HCT116 (cell line): Measurements from ENCODE around the gene ASMTL. TPM values are rescaled to one million over a fixed set of nuclear protein-coding genes. Genes with fewer than 3 reads are reported as not detected.

Source experiments
- ATAC-seq: fragments of 200-7000 bp; cut with Tn5 transposase; 2 replicates; pipeline ENCODE4 v1.9.1; 2020; ENCODE audit warnings: mild to moderate bottlenecking, moderate library complexity
- BruUV-seq: library from RNA; stranded (reverse); fragments of 400-500 nt; replicated peaks from 2 replicates; lab custom pipeline; 2021; lab: Mats Ljungman, UMichigan
- CTCF ChIA-PET: fragments of 300-600 bp; sonication (Branson Sonifier 250); formaldehyde crosslinking; loops from one replicate; lab custom pipeline; 2021; ENCODE audit warnings: antibody characterized with exemption; lab: Charles Lee
- POLR2A ChIA-PET: fragments of 300-600, 350-600 bp; sonication (Branson Sonifier 250); formaldehyde crosslinking; loops from one replicate; lab custom pipeline; 2021; ENCODE audit warnings: antibody characterized with exemption; lab: Charles Lee
- RAD21 ChIA-PET, 2 experiments: fragments of 300-600 bp; sonication (Branson Sonifier 250); formaldehyde crosslinking; loops; one replicate each; lab custom pipeline; 2023; ENCODE audit warnings: low total read pairs in 2 of 2; ENCODE audit not compliant: uncharacterized antibody in 2 of 2, unreplicated experiment in 2 of 2, low non-redundant PET in 1 of 2; lab: Charles Lee
- DNase-seq: peaks from one replicate; pipeline ENCODE4 v3.0.0-alpha.2; 2010; ENCODE audit warnings: low read depth, low spot score
- H2AFZ ChIP-seq: fragments of 200-600 bp; shearing (Covaris generic), sonication (generic); 2 replicates; pipeline ENCODE4 v1.6.1; 2017; ENCODE audit warnings: low read depth, mixed run types, mixed read lengths, antibody characterized with exemption, low read length; ENCODE audit not compliant: poor library complexity, severe bottlenecking
- H3K27ac ChIP-seq: 2 replicates; pipeline ENCODE4 v1.5.1; 2012; ENCODE audit warnings: low read depth, low read length
- H3K27me3 ChIP-seq: fragments of 200-600 bp; sonication (generic); 2 replicates; pipeline ENCODE4 v1.6.1; 2016; ENCODE audit warnings: mixed run types, low read length, mixed read lengths; ENCODE audit not compliant: insufficient read depth
- H3K36me3 ChIP-seq, 2 experiments: fragments of 200-500 bp in 1 of 2; fragments of 200-600 bp in 1 of 2; sonication (Bioruptor generic) in 1 of 2; sonication (generic) in 1 of 2; 2 replicates each; pipeline versions ENCODE4 v1.5.1 to v1.6.1; 2014 to 2016; ENCODE audit warnings: low read length in 2 of 2, inconsistent platforms in 1 of 2, mixed read lengths in 1 of 2, mixed run types in 1 of 2; ENCODE audit not compliant: insufficient read depth in 2 of 2, control insufficient read depth in 1 of 2
- H3K4me1 ChIP-seq, 2 experiments: fragments of 200-600 bp in 1 of 2; sonication (generic) in 1 of 2; 2 replicates each; pipeline versions ENCODE4 v1.5.1 to v1.6.1; 2012 to 2017; ENCODE audit warnings: low read length in 2 of 2, inconsistent platforms in 1 of 2, mild to moderate bottlenecking in 1 of 2, mixed read lengths in 1 of 2, mixed run types in 1 of 2, moderate library complexity in 1 of 2; ENCODE audit not compliant: insufficient read depth in 2 of 2, control insufficient read depth in 1 of 2
- H3K4me2 ChIP-seq: fragments of 200-600 bp; sonication (generic); 2 replicates; pipeline ENCODE4 v1.6.1; 2017; ENCODE audit warnings: mixed run types, low read length, mixed read lengths
- H3K4me3 ChIP-seq, 2 experiments: fragments of 200-600 bp in 1 of 2; sonication (generic) in 1 of 2; replicated peaks in 1 of 2; 2 replicates each; pipeline ENCODE4 v1.5.1; 2011 to 2016; ENCODE audit warnings: low read length in 2 of 2, control low read depth in 1 of 2, low read depth in 1 of 2, mild to moderate bottlenecking in 1 of 2, mixed read lengths in 1 of 2, mixed run types in 1 of 2
- H3K79me2 ChIP-seq: fragments of 200-600 bp; sonication (generic); 2 replicates; pipeline ENCODE4 v1.6.1; 2017; ENCODE audit warnings: mild to moderate bottlenecking, mixed run types, low read length, moderate library complexity, mixed read lengths; ENCODE audit not compliant: insufficient read depth
- H3K9ac ChIP-seq: fragments of 200-600 bp; sonication (generic); 2 replicates; pipeline ENCODE4 v1.6.1; 2016; ENCODE audit warnings: low read length, mixed read lengths
- H3K9me2 ChIP-seq: fragments of 200-600 bp; sonication (generic), shearing (Covaris generic); 2 replicates; pipeline ENCODE4 v1.6.1; 2017; ENCODE audit warnings: mixed run types, mild to moderate bottlenecking, moderate library complexity; ENCODE audit not compliant: insufficient read depth
- H3K9me3 ChIP-seq, 2 experiments: fragments of 200-500 bp in 1 of 2; fragments of 200-600 bp in 1 of 2; sonication (Bioruptor generic) in 1 of 2; sonication (generic) in 1 of 2; 2 replicates each; pipeline ENCODE4 v1.6.1; 2014 to 2017; ENCODE audit warnings: low read length in 2 of 2, mixed read lengths in 2 of 2, inconsistent platforms in 1 of 2, low read depth in 1 of 2, mild to moderate bottlenecking in 1 of 2, mixed run types in 1 of 2, moderate library complexity in 1 of 2; ENCODE audit not compliant: control insufficient read depth in 1 of 2, insufficient read depth in 1 of 2
- H4K20me1 ChIP-seq: fragments of 200-600 bp; sonication (generic), shearing (Covaris generic); 2 replicates; pipeline ENCODE4 v1.6.1; 2017; ENCODE audit warnings: mixed run types, mild to moderate bottlenecking, moderate library complexity; ENCODE audit not compliant: insufficient read depth
- CBX3 ChIP-seq: IDR thresholded peaks from 2 replicates; pipeline ENCODE4 v1.6.1; 2012; ENCODE audit warnings: low read depth
- CEBPB ChIP-seq: IDR thresholded peaks from 2 replicates; pipeline ENCODE4 v1.6.1; 2012; ENCODE audit warnings: low read depth
- CTCF ChIP-seq, 3 experiments: fragments of 200-600 bp in 1 of 3; sonication (generic) in 1 of 3; IDR thresholded peaks in 2 of 3; conservative IDR thresholded peaks in 1 of 3; 2 replicates each; pipeline ENCODE4 v1.5.1; 2012 to 2017; ENCODE audit warnings: low read depth in 2 of 3, low read length in 2 of 3, antibody characterized with exemption in 1 of 3, borderline replicate concordance in 1 of 3, control low read depth in 1 of 3, mild to moderate bottlenecking in 1 of 3, mixed read lengths in 1 of 3, mixed run types in 1 of 3, moderate library complexity in 1 of 3; ENCODE audit not compliant: insufficient read depth in 1 of 3
- EGR1 ChIP-seq: IDR thresholded peaks from 2 replicates; pipeline ENCODE4 v1.6.1; 2012; ENCODE audit warnings: low read depth
- EZH2 ChIP-seq: fragments of 200-600 bp; sonication (generic); IDR thresholded peaks from 2 replicates; pipeline ENCODE4 v1.6.1; 2017; ENCODE audit warnings: antibody characterized with exemption, mixed run types
- EZH2phosphoT487 ChIP-seq: fragments of 200-600 bp; IDR thresholded peaks from 2 replicates; pipeline ENCODE4 v1.6.1; 2018; ENCODE audit warnings: antibody characterized with exemption, borderline replicate concordance
- JUND ChIP-seq: IDR thresholded peaks from 2 replicates; pipeline ENCODE4 v1.6.1; 2012
- POLR2A ChIP-seq: IDR thresholded peaks from 2 replicates; pipeline ENCODE4 v1.7.0; 2011; ENCODE audit warnings: borderline replicate concordance; ENCODE audit not compliant: insufficient read depth, insufficient read length; ENCODE audit errors: extremely low read depth
- POLR2AphosphoS5 ChIP-seq: IDR thresholded peaks from 2 replicates; pipeline ENCODE4 v1.6.1; 2011; ENCODE audit warnings: mild to moderate bottlenecking, low read depth, low read length, moderate library complexity
- SRF ChIP-seq: IDR thresholded peaks from 2 replicates; pipeline ENCODE4 v1.6.1; 2012; ENCODE audit warnings: low read depth
- TCF7L2 ChIP-seq: IDR thresholded peaks from 2 replicates; pipeline ENCODE4 v1.7.0; 2011; ENCODE audit warnings: borderline replicate concordance, inconsistent platforms; ENCODE audit not compliant: insufficient read depth, insufficient read length; ENCODE audit errors: extremely low read depth
- ZFX ChIP-seq: fragments of 450-650 bp; IDR thresholded peaks from 2 replicates; pipeline ENCODE4 v1.6.1; 2017
- ZNF274 ChIP-seq: fragments of 200-500 bp; sonication (Bioruptor generic); IDR thresholded peaks from 2 replicates; pipeline ENCODE4 v1.6.1; 2014; ENCODE audit warnings: mild to moderate bottlenecking, low read depth, low read length, inconsistent platforms
- intact Hi-C: fragments of 100-400 bp; cut with micrococcal nuclease; formaldehyde crosslinking; loops from 2 replicates; pipeline ENCODE4 v1.10.0; 2022
- total RNA-seq: library from RNA; stranded (reverse); gene quantifications from one replicate; pipeline ENCODE4 v1.2.1, GENCODE V29; 2021; ENCODE audit not compliant: unreplicated experiment
- TF ChIP-seq, protein P1 (sequence below): IDR thresholded peaks from 2 replicates; pipeline ENCODE4 v1.6.1; 2012
- TF ChIP-seq, protein P2 (sequence below): IDR thresholded peaks from 2 replicates; pipeline ENCODE4 v1.6.1; 2011; ENCODE audit warnings: mild to moderate bottlenecking, low read length, moderate library complexity; ENCODE audit not compliant: insufficient replicate concordance; ENCODE audit errors: extremely low read depth
- TF ChIP-seq, protein P3 (sequence below): IDR thresholded peaks from 2 replicates; pipeline ENCODE4 v1.6.1; 2012; ENCODE audit warnings: low read depth

The ASMTL gene
- total RNA-seq, 1 experiment from 2014 or later = 59.6 TPM

DNA sequence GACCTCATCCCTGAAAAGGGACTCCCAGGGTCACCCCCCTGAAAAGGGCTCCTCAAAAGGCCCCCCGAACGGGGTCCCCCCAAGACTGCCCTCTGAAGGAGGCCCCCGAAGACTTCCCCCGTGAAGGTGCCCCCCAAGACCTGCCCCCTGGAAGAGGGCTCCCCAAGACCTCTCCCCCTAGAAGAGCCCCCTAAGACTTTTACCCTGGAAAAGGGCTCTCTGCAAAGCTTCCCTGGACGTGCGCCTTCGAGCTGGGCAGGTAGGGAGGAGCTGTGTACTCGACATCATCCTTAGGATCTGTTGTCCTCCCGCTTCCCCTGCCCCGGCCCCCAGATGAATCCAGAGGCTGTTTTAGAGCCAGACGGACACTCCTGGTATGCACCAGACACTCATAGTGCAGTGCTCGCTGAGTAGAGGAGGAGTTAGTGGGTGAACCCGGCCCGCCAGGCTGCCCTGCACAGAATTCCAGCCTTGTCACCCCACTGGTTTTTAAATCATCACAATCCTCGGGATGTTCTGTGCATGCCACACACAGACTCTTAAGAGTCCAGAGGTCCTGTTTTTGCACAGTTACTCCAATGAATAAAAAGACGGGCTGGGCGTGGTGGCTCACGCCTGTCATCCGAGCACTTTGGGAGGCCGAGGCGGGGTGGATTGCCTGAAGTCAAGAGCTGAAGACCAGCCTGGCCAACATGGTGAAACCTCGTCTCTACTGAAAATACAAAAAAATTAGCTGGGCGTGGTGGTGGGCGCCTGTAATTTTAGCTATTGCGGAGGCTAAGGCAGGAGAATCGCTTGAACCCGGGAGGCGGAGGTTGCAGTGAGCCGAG lies 55.1 kb downstream of the ASMTL start:
- peaks cover 7 to 16% of the 10 kb centered on the region in 2 experiments; a peak in 3 of 4 replicates for H3K4me1 ChIP-seq
- no peak overlapping the region for H3K4me2 ChIP-seq
- no peaks in the 10 kb centered on the region for H3K9me2 ChIP-seq
- RAD21 ChIA-PET = no interaction called here
- H3K27me3 ChIP-seq = no peaks in the 10 kb centered on the region
- H3K4me3 ChIP-seq = no peak overlapping the region
- no peak overlapping the region for H3K27ac ChIP-seq
- H3K79me2 ChIP-seq = peaks cover 19% of the 10 kb centered on the region; the same call in 1 of the 2 replicates
- H4K20me1 ChIP-seq = no peaks in the 10 kb centered on the region
- POLR2A ChIA-PET = no interaction called here
- intact Hi-C loops = no loop called here
- CTCF ChIA-PET = no interaction called here
- BruUV-seq = no TSS peak
- no peak overlapping the region for H3K9ac ChIP-seq
- no peak for TF ChIP-seq EZH2
- TF ChIP-seq CTCF (IDR thresholded peaks at IDR 0.05 in 2 of 3, conservative IDR thresholded peaks at IDR 0.05 in 1 of 3; ENCODE audit: borderline replicate concordance in 1 of 3, insufficient read depth in 1 of 3, low read depth in 2 of 3, low read length in 2 of 3) = no peak
- TF ChIP-seq, protein P1, sequence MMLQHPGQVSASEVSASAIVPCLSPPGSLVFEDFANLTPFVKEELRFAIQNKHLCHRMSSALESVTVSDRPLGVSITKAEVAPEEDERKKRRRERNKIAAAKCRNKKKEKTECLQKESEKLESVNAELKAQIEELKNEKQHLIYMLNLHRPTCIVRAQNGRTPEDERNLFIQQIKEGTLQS = no peak
- TF ChIP-seq CEBPB = no peak
- TF ChIP-seq, protein P2, sequence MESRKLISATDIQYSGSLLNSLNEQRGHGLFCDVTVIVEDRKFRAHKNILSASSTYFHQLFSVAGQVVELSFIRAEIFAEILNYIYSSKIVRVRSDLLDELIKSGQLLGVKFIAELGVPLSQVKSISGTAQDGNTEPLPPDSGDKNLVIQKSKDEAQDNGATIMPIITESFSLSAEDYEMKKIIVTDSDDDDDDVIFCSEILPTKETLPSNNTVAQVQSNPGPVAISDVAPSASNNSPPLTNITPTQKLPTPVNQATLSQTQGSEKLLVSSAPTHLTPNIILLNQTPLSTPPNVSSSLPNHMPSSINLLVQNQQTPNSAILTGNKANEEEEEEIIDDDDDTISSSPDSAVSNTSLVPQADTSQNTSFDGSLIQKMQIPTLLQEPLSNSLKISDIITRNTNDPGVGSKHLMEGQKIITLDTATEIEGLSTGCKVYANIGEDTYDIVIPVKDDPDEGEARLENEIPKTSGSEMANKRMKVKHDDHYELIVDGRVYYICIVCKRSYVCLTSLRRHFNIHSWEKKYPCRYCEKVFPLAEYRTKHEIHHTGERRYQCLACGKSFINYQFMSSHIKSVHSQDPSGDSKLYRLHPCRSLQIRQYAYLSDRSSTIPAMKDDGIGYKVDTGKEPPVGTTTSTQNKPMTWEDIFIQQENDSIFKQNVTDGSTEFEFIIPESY = no peak
- TF ChIP-seq POLR2A = no peak
- TF ChIP-seq ZNF274 = no peak
- TF ChIP-seq EGR1 = no peak
- TF ChIP-seq EZH2phosphoT487 = no peak
- TF ChIP-seq ZFX = no peak
- no peak for TF ChIP-seq TCF7L2
- TF ChIP-seq POLR2AphosphoS5 = no peak
- TF ChIP-seq JUND = no peak
- TF ChIP-seq SRF = no peak
- TF ChIP-seq, protein P3, sequence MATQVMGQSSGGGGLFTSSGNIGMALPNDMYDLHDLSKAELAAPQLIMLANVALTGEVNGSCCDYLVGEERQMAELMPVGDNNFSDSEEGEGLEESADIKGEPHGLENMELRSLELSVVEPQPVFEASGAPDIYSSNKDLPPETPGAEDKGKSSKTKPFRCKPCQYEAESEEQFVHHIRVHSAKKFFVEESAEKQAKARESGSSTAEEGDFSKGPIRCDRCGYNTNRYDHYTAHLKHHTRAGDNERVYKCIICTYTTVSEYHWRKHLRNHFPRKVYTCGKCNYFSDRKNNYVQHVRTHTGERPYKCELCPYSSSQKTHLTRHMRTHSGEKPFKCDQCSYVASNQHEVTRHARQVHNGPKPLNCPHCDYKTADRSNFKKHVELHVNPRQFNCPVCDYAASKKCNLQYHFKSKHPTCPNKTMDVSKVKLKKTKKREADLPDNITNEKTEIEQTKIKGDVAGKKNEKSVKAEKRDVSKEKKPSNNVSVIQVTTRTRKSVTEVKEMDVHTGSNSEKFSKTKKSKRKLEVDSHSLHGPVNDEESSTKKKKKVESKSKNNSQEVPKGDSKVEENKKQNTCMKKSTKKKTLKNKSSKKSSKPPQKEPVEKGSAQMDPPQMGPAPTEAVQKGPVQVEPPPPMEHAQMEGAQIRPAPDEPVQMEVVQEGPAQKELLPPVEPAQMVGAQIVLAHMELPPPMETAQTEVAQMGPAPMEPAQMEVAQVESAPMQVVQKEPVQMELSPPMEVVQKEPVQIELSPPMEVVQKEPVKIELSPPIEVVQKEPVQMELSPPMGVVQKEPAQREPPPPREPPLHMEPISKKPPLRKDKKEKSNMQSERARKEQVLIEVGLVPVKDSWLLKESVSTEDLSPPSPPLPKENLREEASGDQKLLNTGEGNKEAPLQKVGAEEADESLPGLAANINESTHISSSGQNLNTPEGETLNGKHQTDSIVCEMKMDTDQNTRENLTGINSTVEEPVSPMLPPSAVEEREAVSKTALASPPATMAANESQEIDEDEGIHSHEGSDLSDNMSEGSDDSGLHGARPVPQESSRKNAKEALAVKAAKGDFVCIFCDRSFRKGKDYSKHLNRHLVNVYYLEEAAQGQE = no peak
- no peak for TF ChIP-seq CBX3
- ATAC-seq = no peak
- no peak for DNase-seq
- no peak overlapping the region for H2AFZ ChIP-seq
- H3K9me3 ChIP-seq = no peaks in the 10 kb centered on the region
- H3K36me3 ChIP-seq = no peaks in the 10 kb centered on the region
